GM23338 (cell line): ENCODE results near the gene CDH23. TPM values are rescaled to one million over a fixed set of nuclear protein-coding genes. Genes with fewer than 3 reads are reported as not detected.

Experiments
- ATAC-seq: fragments of 200-7000 bp; cut with Tn5 transposase; 3 replicates; pipeline ENCODE4 v1.9.1; 2020
- DNase-seq: peaks from one replicate; pipeline ENCODE4 v3.0.0-alpha.2; 2015; ENCODE audit warnings: low spot score
- H2AFZ ChIP-seq: fragments of 200-600 bp; sonication (generic); 2 replicates; pipeline ENCODE4 v1.8.0; 2016; ENCODE audit warnings: antibody characterized with exemption, mild to moderate bottlenecking, moderate library complexity
- H3F3A ChIP-seq: fragments of 200-600 bp; sonication (generic); replicated peaks from 2 replicates; pipeline ENCODE4 v1.8.0; 2017; ENCODE audit warnings: antibody characterized with exemption, mixed run types, low read depth
- H3K27ac ChIP-seq: fragments of 200-600 bp; sonication (generic); 2 replicates; pipeline ENCODE4 v1.6.1; 2016; ENCODE audit warnings: low read depth
- H3K27me3 ChIP-seq: fragments of 200-600 bp; sonication (generic); 2 replicates; pipeline ENCODE4 v1.8.0; 2016; ENCODE audit warnings: mild to moderate bottlenecking, mixed run types, moderate library complexity; ENCODE audit not compliant: insufficient read depth
- H3K36me3 ChIP-seq: fragments of 200-600 bp; sonication (generic); 2 replicates; pipeline ENCODE4 v1.8.0; 2016; ENCODE audit warnings: mild to moderate bottlenecking; ENCODE audit not compliant: insufficient read depth
- H3K4me1 ChIP-seq: fragments of 200-600 bp; sonication (generic); 2 replicates; pipeline ENCODE4 v1.8.0; 2016; ENCODE audit warnings: mild to moderate bottlenecking, moderate library complexity; ENCODE audit not compliant: insufficient read depth
- H3K4me2 ChIP-seq: fragments of 200-600 bp; sonication (generic); 2 replicates; pipeline ENCODE4 v1.7.1; 2017; ENCODE audit warnings: mixed run types
- H3K4me3 ChIP-seq: fragments of 200-600 bp; sonication (generic); 2 replicates; pipeline ENCODE4 v1.6.1; 2016; ENCODE audit warnings: mixed run types
- H3K79me2 ChIP-seq: fragments of 200-600 bp; sonication (generic); replicated peaks from 2 replicates; pipeline ENCODE4 v1.8.0; 2017; ENCODE audit warnings: mild to moderate bottlenecking; ENCODE audit not compliant: insufficient read depth
- H3K9me2 ChIP-seq: fragments of 200-600 bp; sonication (generic); 2 replicates; pipeline ENCODE4 v1.8.0; 2017; ENCODE audit not compliant: insufficient read depth
- H4K20me1 ChIP-seq: fragments of 200-600 bp; sonication (generic); replicated peaks from 2 replicates; pipeline ENCODE4 v1.8.0; 2017; ENCODE audit warnings: mild to moderate bottlenecking; ENCODE audit not compliant: insufficient read depth
- H3K27ac Mint-ChIP-seq: 2 replicates; pipeline ENCODE4 v1.8.0; 2020; ENCODE audit warnings: inconsistent platforms, mild to moderate bottlenecking, moderate library complexity, mixed read lengths
- H3K27me3 Mint-ChIP-seq: 3 replicates; pipeline ENCODE4 v1.8.0; 2022; ENCODE audit warnings: low read depth, mild to moderate bottlenecking, moderate library complexity, mixed read lengths, inconsistent platforms; ENCODE audit not compliant: insufficient read depth, poor library complexity
- H3K36me3 Mint-ChIP-seq: 3 replicates; pipeline ENCODE4 v1.8.0; 2021; ENCODE audit warnings: low read depth, mild to moderate bottlenecking, inconsistent platforms, moderate library complexity, mixed read lengths
- H3K4me1 Mint-ChIP-seq: 3 replicates; pipeline ENCODE4 v1.8.0; 2020; ENCODE audit warnings: mild to moderate bottlenecking, inconsistent platforms, mixed read lengths
- H3K4me3 Mint-ChIP-seq: 3 replicates; pipeline ENCODE4 v1.8.0; 2021; ENCODE audit warnings: moderate library complexity, mild to moderate bottlenecking, inconsistent platforms, mixed read lengths
- H3K9me3 Mint-ChIP-seq: 3 replicates; pipeline ENCODE4 v1.8.0; 2020; ENCODE audit warnings: moderate library complexity, mild to moderate bottlenecking, inconsistent platforms, mixed read lengths
- CREB1 ChIP-seq: fragments of 250-450 bp; sonication (Bioruptor Pico); IDR thresholded peaks from 2 replicates; pipeline ENCODE4 v1.5.0; 2020; ENCODE audit warnings: low read depth, mild to moderate bottlenecking, moderate library complexity
- CTCF ChIP-seq, 2 experiments: fragments of 200-600 bp in 1 of 2; sonication (generic) in 1 of 2; conservative IDR thresholded peaks; 2 replicates each; pipeline versions ENCODE4 v1.5.1 to v1.6.1; 2016 to 2017; ENCODE audit warnings: antibody characterized with exemption in 2 of 2, low read depth in 2 of 2, mild to moderate bottlenecking in 2 of 2, moderate library complexity in 1 of 2
- ETS1 ChIP-seq: IDR thresholded peaks from 2 replicates; pipeline ENCODE4 v1.6.1; 2016; ENCODE audit warnings: antibody characterized with exemption
- EZH2 ChIP-seq: fragments of 200-600 bp; sonication (generic); IDR thresholded peaks from one replicate; pipeline ENCODE4 v1.8.0; 2017; ENCODE audit warnings: antibody characterized with exemption, mild to moderate bottlenecking, low read depth; ENCODE audit not compliant: unreplicated experiment
- EZH2phosphoT487 ChIP-seq: fragments of 200-600 bp; sonication (generic); IDR thresholded peaks from one replicate; pipeline ENCODE4 v1.8.1; 2018; ENCODE audit warnings: antibody characterized with exemption; ENCODE audit not compliant: unreplicated experiment
- JUNB ChIP-seq: IDR thresholded peaks from one replicate; pipeline ENCODE4 v1.6.1; 2016; ENCODE audit warnings: antibody characterized with exemption; ENCODE audit not compliant: unreplicated experiment
- NANOG ChIP-seq: IDR thresholded peaks from 2 replicates; pipeline ENCODE4 v1.6.1; 2016; ENCODE audit warnings: antibody characterized with exemption, borderline replicate concordance
- POLR2AphosphoS5 ChIP-seq: IDR thresholded peaks from 2 replicates; pipeline ENCODE4 v1.6.1; 2016; ENCODE audit warnings: antibody characterized with exemption, low read depth
- REST ChIP-seq: IDR thresholded peaks from one replicate; pipeline ENCODE4 v1.6.1; 2018; ENCODE audit warnings: antibody characterized with exemption; ENCODE audit not compliant: unreplicated experiment
- STAT1 ChIP-seq: IDR thresholded peaks from one replicate; pipeline ENCODE4 v1.6.1; 2016; ENCODE audit warnings: antibody characterized with exemption; ENCODE audit not compliant: unreplicated experiment
- ZNF114 ChIP-seq: fragments of 250-450 bp; sonication (Bioruptor Pico); IDR thresholded peaks from 2 replicates; pipeline ENCODE4 v1.5.0; 2020; ENCODE audit warnings: mild to moderate bottlenecking, moderate library complexity
- ZNF331 ChIP-seq: fragments of 250-450 bp; sonication (Bioruptor Pico); IDR thresholded peaks from 2 replicates; pipeline ENCODE4 v1.5.0; 2020; ENCODE audit warnings: low read depth, mild to moderate bottlenecking, moderate library complexity
- ZNF462 ChIP-seq: fragments of 250-450 bp; sonication (Bioruptor Pico); IDR thresholded peaks from 2 replicates; pipeline ENCODE4 v1.5.0; 2020; ENCODE audit warnings: mild to moderate bottlenecking, moderate library complexity
- polyA plus RNA-seq: library from polyadenylated mRNA; unstranded; fragments of >200 nt; fragmentation: Nextera tagmentation; extraction: Ambion mirVana; gene quantifications from 2 replicates; pipeline ENCODE4 v1.2.1, GENCODE V29; 2016
- total RNA-seq: library from RNA; depleted of rRNA; stranded (reverse); fragments of >200 nt; shearing (Covaris generic); gene quantifications from 2 replicates; pipeline ENCODE4 v1.2.3, GENCODE V29; 2014

Gene CDH23
- total and polyA plus RNA-seq, 2 experiments from 2014 or later = 0.95 to 4.3 TPM

GRCh38 chr10:71391701-71392100 lies 5.0 kb upstream of the CDH23 start (continued):
- TF ChIP-seq JUNB (no peak), ETS1 (no peak), EZH2 (no peak), REST (no peak), CREB1 (CRISPR knock-in tag) (no peak), NANOG (no peak), CTCF (conservative IDR thresholded peaks at IDR 0.05; ENCODE audit: low read depth in 2 of 2) (no peak), EZH2phosphoT487 (no peak), ZNF331 (no peak), POLR2AphosphoS5 (no peak), ZNF114 (CRISPR knock-in tag) (no peak)

GRCh38 chr10:71392292-71392691 lies 4.4 kb upstream of the CDH23 start:
- no peaks in the 10 kb centered on the region for H3K36me3 ChIP-seq
- H3K36me3 Mint-ChIP-seq = no peaks in the 10 kb centered on the region
- H3K27me3 ChIP-seq = peaks cover 16% of the 10 kb centered on the region
- H3K4me3 ChIP-seq = no peak overlapping the region
- no peak overlapping the region for H3K4me3 Mint-ChIP-seq
- peaks cover 7% of the 10 kb centered on the region for H3K4me1 Mint-ChIP-seq
- peaks cover 22% of the 10 kb centered on the region for H3K27me3 Mint-ChIP-seq
- H3K9me3 Mint-ChIP-seq = no peaks in the 10 kb centered on the region
- no peak for DNase-seq
- no peak overlapping the region for H3K27ac Mint-ChIP-seq
- H3K4me2 ChIP-seq = no peak overlapping the region
- peaks cover 5% of the 10 kb centered on the region for H3K4me1 ChIP-seq
- no peaks in the 10 kb centered on the region for H3K9me2 ChIP-seq
- H3K79me2 ChIP-seq = no peaks in the 10 kb centered on the region
- no peak for ATAC-seq
- H3F3A ChIP-seq = 0 out of 2 replicates have a peak, but pooled peaks cover 3% of the 10 kb centered on the region
- no peak overlapping the region for H2AFZ ChIP-seq
- H3K27ac ChIP-seq = no peak overlapping the region
- no peaks in the 10 kb centered on the region for H4K20me1 ChIP-seq
- TF ChIP-seq JUNB (no peak), EZH2phosphoT487 (no peak), ETS1 (no peak), NANOG (no peak), ZNF462 (no peak), STAT1 (no peak)
